HG02884 (cell line): Measurements from ENCODE around the gene KCNMB1.

Source experiments
- ATAC-seq: cut with Tn5 transposase; IDR thresholded peaks from one replicate; pipeline ENCODE4 v1.9.1; 2021; ENCODE audit warnings: mild to moderate bottlenecking, moderate library complexity; ENCODE audit not compliant: unreplicated experiment

Gene KCNMB1, protein sequence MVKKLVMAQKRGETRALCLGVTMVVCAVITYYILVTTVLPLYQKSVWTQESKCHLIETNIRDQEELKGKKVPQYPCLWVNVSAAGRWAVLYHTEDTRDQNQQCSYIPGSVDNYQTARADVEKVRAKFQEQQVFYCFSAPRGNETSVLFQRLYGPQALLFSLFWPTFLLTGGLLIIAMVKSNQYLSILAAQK

DNA sequence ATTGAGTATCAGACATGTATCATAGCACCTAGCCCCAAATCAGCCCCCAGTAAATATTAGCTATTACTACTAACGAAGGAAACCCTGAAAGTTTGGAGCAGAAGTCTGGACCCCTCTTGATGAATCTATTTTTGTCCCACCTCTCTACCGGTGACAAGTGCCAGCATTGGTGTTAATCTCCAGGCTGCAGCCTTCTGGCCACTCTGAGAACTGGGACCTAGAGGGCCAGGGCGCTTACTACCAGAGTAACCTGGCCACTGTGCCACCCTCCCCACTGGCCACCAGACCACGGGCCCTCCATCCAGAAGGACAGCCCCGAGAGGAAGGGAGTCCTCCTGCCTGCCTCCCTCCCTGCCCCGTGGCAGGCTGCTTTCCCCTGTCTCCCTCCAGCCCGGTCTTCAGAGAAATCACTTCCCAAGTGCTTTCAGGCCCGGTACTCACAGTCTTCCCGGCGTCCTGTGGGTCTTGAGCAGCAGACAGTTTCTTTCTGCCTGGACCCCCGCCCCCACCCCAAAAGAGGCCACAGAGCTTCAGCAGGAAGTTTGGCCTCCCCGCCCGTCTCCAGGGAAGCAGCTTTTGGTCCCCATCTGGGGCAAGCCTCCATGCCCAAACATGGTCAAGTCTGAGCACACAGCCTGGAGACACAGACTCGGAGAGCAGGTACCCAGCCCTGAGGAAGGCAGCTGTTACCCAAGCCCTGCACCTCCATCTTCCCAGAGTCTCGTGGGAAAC, at the start of gene KCNMB1:
TSS of gene KCNMB1 (minus strand) at position 550 of the 732 bp plus-strand sequence. CDS start 3,920 bp downstream, outside the sequence.
- ATAC-seq, result no peak

- no peak for ATAC-seq
Measured at GRCh38 chr5:170438581-170438980, 49.4 kb upstream of the KCNMB1 start.

DNA sequence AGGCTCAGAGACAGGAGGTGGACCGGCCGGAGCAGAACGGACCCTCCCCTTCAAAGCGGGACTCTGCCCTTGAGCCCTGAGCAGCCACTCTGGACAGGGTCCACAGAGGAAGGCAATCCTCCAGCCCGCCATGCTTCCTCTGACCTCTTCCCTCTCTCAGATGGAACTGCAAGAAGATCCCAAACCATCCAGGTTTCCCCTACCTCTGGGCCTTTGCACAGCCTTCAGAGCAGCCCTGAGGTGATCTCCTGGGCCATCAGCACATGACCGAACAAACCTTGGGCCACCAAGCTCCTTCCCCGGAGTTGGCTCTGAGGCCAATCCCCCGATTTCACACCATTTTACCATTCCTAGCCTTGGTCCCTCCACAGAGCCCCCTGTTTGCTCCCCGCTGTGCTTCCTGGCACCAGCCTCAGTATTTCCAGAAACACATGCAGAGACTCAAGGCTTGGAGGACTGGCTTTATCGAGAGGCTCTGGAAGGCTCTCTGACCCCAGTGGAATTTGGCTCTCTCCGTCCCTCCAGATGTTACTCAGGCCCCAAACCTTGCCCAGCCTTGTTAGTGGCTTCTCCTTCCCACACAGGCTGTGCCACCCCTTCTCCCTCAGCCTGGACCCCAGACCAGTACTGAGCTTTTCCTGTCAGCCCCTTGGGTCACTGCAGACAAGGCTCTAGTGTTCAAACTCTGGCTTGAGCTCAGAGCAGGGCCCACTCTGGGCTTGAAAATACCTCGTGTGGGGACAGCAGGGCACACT, 48.6 kb upstream of the KCNMB1 start:
- ATAC-seq, result no peak

- ATAC-seq, result no peak
Measured at GRCh38 chr5:170436335-170436734, 47.2 kb upstream of the KCNMB1 start.

- ATAC-seq, result peak; percentile 84
Measured at GRCh38 chr5:170434966-170435605, 45.9 kb upstream of the KCNMB1 start.

DNA sequence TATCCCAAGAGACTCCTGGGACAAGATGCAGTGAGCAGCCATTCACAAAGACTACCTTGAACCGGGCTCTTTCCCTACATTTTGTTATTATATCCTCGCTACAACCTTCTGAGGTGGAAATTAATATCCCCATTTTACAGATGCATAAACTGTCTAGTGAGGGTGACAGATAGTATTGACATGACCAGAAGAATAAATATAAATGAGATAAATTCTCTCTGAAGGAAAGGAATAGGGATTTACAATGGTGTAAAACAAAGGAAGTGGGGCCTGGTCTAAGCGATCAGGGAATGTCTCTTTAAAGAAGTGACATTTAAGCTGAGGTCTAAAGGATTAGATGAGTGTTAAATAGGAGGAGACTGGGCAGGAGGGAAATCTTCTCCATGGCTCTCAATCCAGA, 43.5 kb upstream of the KCNMB1 start:
- ATAC-seq, result no peak

GRCh38 chr5:170431571-170431970, 42.4 kb upstream of the KCNMB1 start:
- no peak for ATAC-seq

DNA sequence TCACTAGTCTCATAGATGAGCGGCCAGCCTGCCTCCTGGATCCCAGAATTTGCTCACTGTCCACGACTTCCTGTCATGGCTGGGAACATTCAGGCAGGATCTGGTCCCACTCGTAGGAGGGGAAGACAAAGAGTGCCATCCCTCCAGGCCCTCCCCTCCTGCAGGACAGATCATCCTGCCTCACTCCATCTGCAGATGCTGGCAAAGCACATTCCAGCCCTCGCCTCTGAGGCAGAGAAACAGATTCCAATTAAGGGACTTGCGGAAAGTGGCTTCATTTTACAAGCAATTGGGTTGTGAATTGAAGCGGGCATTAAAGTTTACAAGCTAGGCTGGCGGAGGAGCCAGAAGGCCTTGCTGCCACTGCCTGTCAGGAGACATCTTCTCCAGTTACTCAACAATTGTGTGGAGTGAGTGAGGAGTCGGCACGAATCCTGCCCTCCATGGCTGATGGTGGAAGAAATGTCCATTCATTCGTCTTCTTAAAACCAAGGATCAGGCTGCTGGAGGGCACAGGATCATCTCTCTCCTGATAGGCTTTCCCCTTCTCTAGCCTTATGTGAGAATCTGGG, 41.8 kb upstream of the KCNMB1 start:
- no peak for ATAC-seq

GRCh38 chr5:170430256-170430655, 41.1 kb upstream of the KCNMB1 start:
- no peak for ATAC-seq

GRCh38 chr5:170429014-170429413, 39.8 kb upstream of the KCNMB1 start:
- no peak for ATAC-seq

GRCh38 chr5:170427672-170428236, 38.6 kb upstream of the KCNMB1 start:
- ATAC-seq, result no peak

- no peak for ATAC-seq
Measured at GRCh38 chr5:170426786-170427185, 37.6 kb upstream of the KCNMB1 start.

GRCh38 chr5:170426149-170426767, 37.1 kb upstream of the KCNMB1 start:
- no peak for ATAC-seq

DNA sequence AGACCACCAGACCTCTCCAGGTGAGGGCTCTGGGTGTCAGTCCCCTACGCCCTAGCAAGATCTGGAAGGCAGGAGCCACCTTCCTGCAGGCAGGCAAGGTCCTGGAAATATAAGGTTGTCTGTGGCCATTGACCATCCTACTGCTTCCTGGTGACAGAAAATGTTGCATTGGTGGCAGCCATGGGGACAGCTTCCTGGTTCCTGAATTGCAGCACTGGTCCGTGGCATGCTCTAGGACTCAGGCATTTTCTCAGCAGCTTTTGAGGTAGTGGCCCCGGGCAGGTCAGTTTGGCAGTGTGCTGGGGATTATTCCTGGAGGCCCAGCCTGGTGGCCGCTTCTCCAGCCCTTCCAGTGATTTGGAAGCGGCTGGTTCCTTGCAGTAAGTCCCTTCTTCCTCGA, 36.6 kb upstream of the KCNMB1 start:
- no peak for ATAC-seq

GRCh38 chr5:170424629-170425028, 35.5 kb upstream of the KCNMB1 start:
- no peak for ATAC-seq

GRCh38 chr5:170423692-170424091, 34.5 kb upstream of the KCNMB1 start:
- no peak for ATAC-seq

DNA sequence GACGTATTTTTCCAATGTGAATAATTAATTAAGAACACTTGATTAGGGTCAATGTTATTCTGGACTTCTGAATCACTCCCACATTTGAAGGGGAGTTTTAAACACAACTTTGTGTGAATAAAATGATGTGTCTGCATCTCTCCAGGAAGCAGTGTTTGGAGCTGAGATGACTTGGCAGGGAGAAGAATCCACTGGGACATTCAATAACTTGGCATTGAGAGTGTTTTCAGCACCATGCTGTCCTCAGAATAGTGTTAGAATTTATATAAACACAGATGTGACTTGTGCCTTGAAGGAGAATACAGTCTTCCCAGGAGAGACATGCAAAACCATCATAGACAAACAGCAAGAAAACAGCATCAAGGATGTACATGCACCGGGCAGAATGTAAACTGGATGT, 32.7 kb upstream of the KCNMB1 start:
- no peak for ATAC-seq

- ATAC-seq, result peak; percentile 70
Measured at GRCh38 chr5:170420806-170421412, 31.7 kb upstream of the KCNMB1 start.

GRCh38 chr5:170419643-170420042, 30.5 kb upstream of the KCNMB1 start:
- no peak for ATAC-seq

DNA sequence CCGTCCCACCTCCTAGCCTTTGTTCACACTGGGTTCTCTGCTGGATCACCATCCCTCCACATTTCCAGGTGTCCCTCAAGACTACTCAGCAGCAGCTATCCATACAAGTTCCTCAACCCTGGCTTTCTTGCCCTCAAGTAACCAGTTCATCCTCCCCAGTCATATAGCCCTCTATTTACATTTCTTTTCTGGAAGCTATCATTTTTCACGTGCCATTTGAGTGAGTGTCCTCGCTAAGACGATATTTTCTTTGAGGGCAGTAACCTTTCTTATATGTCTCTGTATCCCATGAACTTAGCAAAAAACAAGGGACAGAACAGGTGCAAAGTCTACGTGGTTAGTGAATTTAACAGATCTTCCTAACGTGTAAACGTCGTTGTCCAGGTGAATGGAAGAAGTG, 29.6 kb upstream of the KCNMB1 start:
- ATAC-seq, result no peak
